KMS-11 (cell line): ENCODE data around the gene BRINP3.

Experiments
- H2AFZ ChIP-seq: fragments of 200-600 bp; sonication (generic); 2 replicates; pipeline ENCODE4 v1.6.1; 2016; ENCODE audit warnings: antibody characterized with exemption, mixed run types, low read depth
- H3K27ac ChIP-seq: fragments of 200-600 bp; sonication (generic); 2 replicates; pipeline ENCODE4 v1.6.1; 2016; ENCODE audit warnings: mild to moderate bottlenecking, mixed run types
- H3K27me3 ChIP-seq: fragments of 200-600 bp; sonication (generic); 2 replicates; pipeline ENCODE4 v1.6.1; 2017; ENCODE audit warnings: mild to moderate bottlenecking, low read depth, mixed run types, moderate library complexity; ENCODE audit not compliant: insufficient read depth
- H3K36me3 ChIP-seq: fragments of 200-600 bp; sonication (generic); 2 replicates; pipeline ENCODE4 v1.6.1; 2017; ENCODE audit warnings: mild to moderate bottlenecking, mixed run types; ENCODE audit not compliant: insufficient read depth
- H3K4me1 ChIP-seq: fragments of 200-600 bp; sonication (generic); 2 replicates; pipeline ENCODE4 v1.6.1; 2016; ENCODE audit warnings: mild to moderate bottlenecking, low read depth, mixed run types; ENCODE audit not compliant: poor library complexity, severe bottlenecking
- H3K4me2 ChIP-seq: fragments of 200-600 bp; sonication (generic); 2 replicates; pipeline ENCODE4 v1.7.0; 2016; ENCODE audit warnings: mild to moderate bottlenecking, mixed run types
- H3K4me3 ChIP-seq: fragments of 200-600 bp; sonication (generic); IDR thresholded peaks from 2 replicates; pipeline ENCODE4 v1.6.1; 2017; ENCODE audit warnings: low read depth, low read length, mixed read lengths; ENCODE audit not compliant: insufficient read depth
- H3K79me2 ChIP-seq: fragments of 200-600 bp; sonication (generic); 2 replicates; pipeline ENCODE4 v1.6.1; 2016; ENCODE audit warnings: low read depth, mixed run types; ENCODE audit not compliant: insufficient read depth
- H3K9ac ChIP-seq: fragments of 200-600 bp; sonication (generic); 2 replicates; pipeline ENCODE4 v1.6.1; 2016; ENCODE audit warnings: mild to moderate bottlenecking, mixed run types
- H4K20me1 ChIP-seq: fragments of 200-600 bp; sonication (generic); 2 replicates; pipeline ENCODE4 v1.6.1; 2016; ENCODE audit warnings: mild to moderate bottlenecking, mixed run types; ENCODE audit not compliant: insufficient read depth
- CTCF ChIP-seq: fragments of 200-600 bp; sonication (generic); conservative IDR thresholded peaks from 2 replicates; pipeline ENCODE4 v1.6.1; 2017; ENCODE audit warnings: low read depth, mild to moderate bottlenecking, antibody characterized with exemption, low read length, moderate library complexity, mixed read lengths

BRINP3 gene

GRCh38 chr1:190193508-190194115 is 284.1 kb downstream of the BRINP3 start:
- H3K4me1 ChIP-seq = no peaks in the 10 kb centered on the region
- H2AFZ ChIP-seq = no peak overlapping the region
- no peaks in the 10 kb centered on the region for H3K79me2 ChIP-seq
- H3K4me2 ChIP-seq = no peak overlapping the region
- no peak for TF ChIP-seq CTCF
- no peaks in the 10 kb centered on the region for H3K36me3 ChIP-seq
- no peak overlapping the region for H3K4me3 ChIP-seq
- no peak overlapping the region for H3K9ac ChIP-seq
- H3K27ac ChIP-seq = no peak overlapping the region
- H4K20me1 ChIP-seq = no peaks in the 10 kb centered on the region
- no peaks in the 10 kb centered on the region for H3K27me3 ChIP-seq

GRCh38 chr1:190192627-190193026 is 285.0 kb downstream of the BRINP3 start:
- no peaks in the 10 kb centered on the region for H4K20me1 ChIP-seq
- no peak for TF ChIP-seq CTCF

GRCh38 chr1:190183588-190183987 is 294.1 kb downstream of the BRINP3 start:
- Histone ChIP-seq H3K4me2 (no peak overlapping the region), H4K20me1 (no peaks in the 10 kb centered on the region), H3K79me2 (no peaks in the 10 kb centered on the region), H2AFZ (no peak overlapping the region), H3K27ac (no peak overlapping the region), H3K9ac (no peak overlapping the region), H3K4me3 (no peak overlapping the region), H3K27me3 (no peaks in the 10 kb centered on the region), H3K36me3 (no peaks in the 10 kb centered on the region), H3K4me1 (no peaks in the 10 kb centered on the region)
- TF ChIP-seq CTCF = no peak

More at GRCh38 chr1:190192627-190193026, 285.0 kb downstream of the BRINP3 start:
- Histone ChIP-seq H3K79me2 (no peaks in the 10 kb centered on the region), H3K27me3 (no peaks in the 10 kb centered on the region), H3K27ac (no peak overlapping the region), H3K4me3 (no peak overlapping the region), H3K36me3 (no peaks in the 10 kb centered on the region), H2AFZ (no peak overlapping the region), H3K4me1 (no peaks in the 10 kb centered on the region), H3K4me2 (no peak overlapping the region), H3K9ac (no peak overlapping the region)

- no peaks in the 10 kb centered on the region for H3K36me3 ChIP-seq
- no peaks in the 10 kb centered on the region for H3K4me1 ChIP-seq
- no peak for TF ChIP-seq CTCF
- H3K27ac ChIP-seq = no peak overlapping the region
- no peaks in the 10 kb centered on the region for H3K27me3 ChIP-seq
- no peaks in the 10 kb centered on the region for H4K20me1 ChIP-seq
- H3K79me2 ChIP-seq = no peaks in the 10 kb centered on the region
- H3K4me2 ChIP-seq = no peak overlapping the region
- H2AFZ ChIP-seq = no peak overlapping the region
- no peak overlapping the region for H3K9ac ChIP-seq
- H3K4me3 ChIP-seq = no peak overlapping the region
Observed at GRCh38 chr1:190179817-190180216, 297.8 kb downstream of the BRINP3 start.
